GM11168 (cell line): ENCODE data around the gene ALOX15B.
"Not testable (repeated sequence)": the region's sequence is repeated elsewhere in the genome, so short reads cannot be mapped to it uniquely, and the experiment has no call there.

Experiments used
- in situ Hi-C: fragments of 300-500 bp; cut with MboI; formaldehyde crosslinking; loops from one replicate; pipeline ENCODE4 v1.12.0; 2022; ENCODE audit warnings: low sequenced_read_pairs; ENCODE audit not compliant: unreplicated experiment

The ALOX15B gene

GRCh38 chr17:8013731-8014557 is 24.9 kb upstream of the ALOX15B start:
- in situ Hi-C loops: no loop called here

- in situ Hi-C loops: no loop called here
Measured at GRCh38 chr17:8014558-8014850, 24.4 kb upstream of the ALOX15B start.

- in situ Hi-C loops: no loop called here
Measured at GRCh38 chr17:8015236-8015956, 23.5 kb upstream of the ALOX15B start.

- in situ Hi-C loops: no loop called here
Measured at GRCh38 chr17:8015957-8016631, 22.8 kb upstream of the ALOX15B start.

- in situ Hi-C loops: no loop called here
Measured at GRCh38 chr17:8016632-8017424, 22.0 kb upstream of the ALOX15B start.

DNA sequence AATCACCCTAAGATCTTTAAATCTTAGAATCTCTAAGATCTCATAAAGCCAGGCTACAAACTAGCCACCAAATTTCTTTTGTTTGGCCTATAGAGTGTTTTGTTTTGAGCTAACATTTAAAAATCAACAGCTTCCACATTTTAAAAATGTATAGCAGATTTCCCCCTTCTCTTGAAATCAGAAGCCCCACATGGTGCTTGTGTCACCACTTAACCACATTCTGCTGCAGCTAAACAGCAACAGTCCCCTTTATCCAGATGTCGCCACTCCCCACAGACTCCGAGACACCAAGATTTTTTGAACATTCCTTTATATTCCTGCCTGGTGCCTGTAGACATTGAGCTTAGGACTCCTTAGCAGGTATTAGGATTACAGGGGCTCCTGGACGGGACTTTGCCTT is 20.4 kb upstream of the ALOX15B start:
- in situ Hi-C loops: no loop called here

- in situ Hi-C loops: no loop called here
Measured at GRCh38 chr17:8019166-8019565, 19.7 kb upstream of the ALOX15B start.

DNA sequence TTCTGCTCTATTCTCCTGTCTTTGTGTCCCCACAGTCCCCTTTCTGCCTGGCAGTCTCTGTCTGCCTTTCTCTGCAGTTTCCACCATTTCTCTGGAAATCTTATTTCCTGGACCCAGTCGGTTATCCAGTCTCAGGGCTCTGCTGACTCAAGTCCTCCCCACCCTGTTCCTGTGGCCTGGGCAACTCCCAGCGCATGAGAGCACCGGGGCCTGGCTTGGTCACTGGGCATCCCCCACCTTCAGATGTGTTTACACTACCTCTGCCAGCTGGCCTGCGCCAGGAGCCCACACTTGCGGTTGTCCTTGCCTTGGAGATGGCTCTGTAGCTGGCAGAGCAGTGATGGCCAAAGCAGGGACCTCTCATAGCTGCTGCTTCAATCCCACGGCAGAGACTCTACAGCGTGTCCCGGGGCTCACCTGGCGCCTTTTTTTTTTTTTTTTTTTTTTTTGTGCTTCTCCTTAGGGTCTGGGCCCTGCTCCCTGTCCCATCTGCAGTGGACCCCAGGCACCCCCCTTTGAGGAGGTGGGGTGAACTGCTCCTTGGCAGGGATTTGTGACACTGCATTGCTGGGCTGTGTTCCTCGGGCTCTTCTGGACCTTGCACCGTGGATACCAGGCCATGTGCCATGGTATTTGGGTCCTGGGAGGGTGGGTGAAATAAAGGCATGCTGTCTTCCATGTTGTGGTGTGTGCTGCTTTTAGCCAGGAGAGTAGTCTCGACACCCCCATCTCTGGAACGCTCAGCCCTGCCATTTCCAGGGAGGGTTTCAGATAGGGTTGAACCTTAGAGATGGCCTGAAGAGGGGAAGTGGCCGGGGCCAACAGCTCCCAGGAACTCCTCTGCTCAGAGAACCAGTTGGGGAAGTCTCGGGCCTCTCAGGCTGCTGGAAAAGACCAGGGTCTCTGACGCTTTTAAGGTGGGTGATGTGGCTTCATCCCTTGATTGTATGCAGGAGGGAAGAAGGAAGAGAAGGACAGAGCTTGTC is 18.9 kb upstream of the ALOX15B start:
- in situ Hi-C loops: no loop called here

GRCh38 chr17:8020776-8021564 is 17.9 kb upstream of the ALOX15B start:
- in situ Hi-C loops: no loop called here

GRCh38 chr17:8021565-8022359 is 17.1 kb upstream of the ALOX15B start:
- in situ Hi-C loops: no loop called here

GRCh38 chr17:8022360-8023003 is 16.4 kb upstream of the ALOX15B start:
- in situ Hi-C loops: no loop called here

- in situ Hi-C loops: not testable (repeated sequence)
Measured at GRCh38 chr17:8024161-8024560, 14.7 kb upstream of the ALOX15B start.

GRCh38 chr17:8025176-8025911 is 13.5 kb upstream of the ALOX15B start:
- in situ Hi-C loops: no loop called here

GRCh38 chr17:8029121-8029520 is 9.7 kb upstream of the ALOX15B start:
- in situ Hi-C loops: no loop called here

DNA sequence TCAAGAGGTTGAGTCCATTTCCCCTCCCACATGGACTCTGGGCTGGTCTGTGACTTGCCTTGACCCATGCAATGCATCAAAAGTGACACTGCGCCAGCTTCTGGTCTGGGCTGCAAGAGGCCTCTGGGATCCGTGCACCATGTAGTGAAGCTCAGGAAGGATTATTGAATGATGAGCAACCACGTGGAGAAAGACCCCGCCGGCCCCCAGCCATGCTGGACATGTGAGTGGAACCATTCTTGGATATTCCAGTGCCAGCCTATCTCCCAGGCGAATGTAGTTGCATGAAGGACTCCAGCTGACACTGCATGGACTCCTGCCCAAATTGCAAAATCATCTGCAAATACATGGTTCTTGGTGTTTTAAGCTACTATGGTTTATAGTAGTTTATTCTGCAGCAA is 7.6 kb upstream of the ALOX15B start:
- in situ Hi-C loops: no loop called here

- in situ Hi-C loops: no loop called here
Measured at GRCh38 chr17:8031950-8032349, 6.9 kb upstream of the ALOX15B start.

DNA sequence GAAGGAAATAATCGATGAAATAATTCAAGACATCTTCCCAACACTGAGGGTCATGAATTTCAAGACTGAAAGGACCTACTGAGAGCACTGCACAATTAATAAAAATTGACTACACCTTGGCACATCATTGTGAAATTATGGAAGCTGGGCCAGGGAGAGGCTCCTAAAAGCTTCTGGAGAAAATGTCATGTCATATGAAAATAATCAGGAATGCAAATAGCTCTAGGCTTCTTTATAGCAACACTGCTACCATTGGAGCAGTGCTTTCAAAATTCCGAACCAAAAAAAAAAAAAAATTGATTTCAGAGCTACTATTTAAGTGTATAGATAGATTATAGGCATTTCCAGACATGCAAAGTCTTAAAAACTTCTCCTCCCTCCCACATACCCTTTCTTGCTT is 6.4 kb upstream of the ALOX15B start:
- in situ Hi-C loops: no loop called here
